ENCODE data around the gene THSD7A. TPM values are rescaled to one million over a fixed set of nuclear protein-coding genes. Genes with fewer than 3 reads are reported as not detected.

The THSD7A gene
- total and polyA plus RNA-seq, 9 of the 15 experiments (the other 6 are each of a cell fraction or from before 2014, with no cell fraction given) = 0.01 to 0.02 TPM; not detected in 7

DNA sequence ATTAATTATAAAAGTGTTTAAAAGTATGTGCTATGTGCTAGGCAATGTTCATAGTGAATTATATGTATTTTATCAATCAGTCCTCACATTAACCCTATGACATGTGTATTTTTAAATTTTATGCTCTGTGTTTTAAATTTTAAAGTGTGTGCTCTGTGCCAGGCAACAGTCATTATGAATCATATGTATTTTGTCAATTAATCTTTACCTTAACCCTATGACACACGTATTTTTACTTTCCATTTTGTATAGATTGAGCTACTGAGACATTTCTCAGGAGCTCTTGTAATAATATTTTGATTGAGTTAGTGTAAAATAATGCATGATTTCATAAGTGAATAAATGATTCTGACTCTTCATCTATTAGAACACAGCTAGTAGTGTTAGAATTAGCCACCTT, 117.8 kb downstream of the THSD7A start (continued):
- TF ChIP-seq HEY1 (CRISPR knock-in tag; IDR thresholded peaks at IDR 0.05; ENCODE audit: borderline replicate concordance) = no peak
- TF ChIP-seq U2AF2 (optimal IDR thresholded peaks at IDR 0.05; ENCODE audit: low read depth, low read length) = no peak
- no peak for TF ChIP-seq POLR2B (IDR thresholded peaks at IDR 0.05; ENCODE audit: low read depth, partially characterized antibody)
- no peak for TF ChIP-seq CC2D1A (IDR thresholded peaks at IDR 0.05)
- no peak for TF ChIP-seq TAF1 (IDR thresholded peaks at IDR 0.05; ENCODE audit: control insufficient read depth, extremely low read depth, insufficient read depth, low read length, severe bottlenecking)

DNA sequence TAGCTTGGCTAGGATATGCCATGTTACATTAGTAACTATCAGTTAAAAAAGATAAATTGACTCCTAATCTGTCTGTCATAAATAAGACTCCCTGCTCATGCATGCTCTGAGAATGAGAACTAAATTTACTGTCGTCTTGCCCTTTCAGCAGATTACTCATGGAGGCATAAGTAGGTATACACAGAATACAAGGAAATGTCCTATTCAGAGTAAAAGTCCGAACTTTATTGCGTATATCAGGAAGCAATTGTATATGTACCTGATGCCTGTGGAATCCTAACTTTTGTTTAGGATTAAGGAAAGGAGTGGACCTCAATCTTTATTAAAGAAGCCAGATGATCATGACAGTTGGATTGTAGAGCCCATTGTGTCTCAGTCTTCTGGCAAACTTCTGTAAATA, 118.6 kb downstream of the THSD7A start:
- no peak overlapping the region for H3K4me3 ChIP-seq
- intact Hi-C loops (cut with micrococcal nuclease) = no loop called here
- CTCF ChIA-PET (ENCODE audit: low intra/inter-chr PET ratio) = no interaction called here
- H3K4me1 ChIP-seq (replicated peaks in 1 of 2; ENCODE audit: control insufficient read depth in 2 of 2, insufficient read depth in 2 of 2, low read length in 2 of 2) = no peaks in the 10 kb centered on the region
- TF ChIP-seq RBM34 (IDR thresholded peaks at IDR 0.05; ENCODE audit: borderline replicate concordance, insufficient read depth, low read length) (no peak), NR2C2 (CRISPR knock-in tag; IDR thresholded peaks at IDR 0.05) (no peak), NR2C2 (tag; IDR thresholded peaks at IDR 0.05) (no peak), POLR2A (conservative IDR thresholded peaks at IDR 0.05) (no peak), NFXL1 (CRISPR knock-in tag; IDR thresholded peaks at IDR 0.05) (no peak), ZEB2 (IDR thresholded peaks at IDR 0.05) (no peak), GATAD2B (IDR thresholded peaks at IDR 0.05; ENCODE audit: borderline replicate concordance) (no peak), ESRRA (IDR thresholded peaks at IDR 0.05; ENCODE audit: borderline replicate concordance, low read depth) (no peak), YBX1 (IDR thresholded peaks at IDR 0.05) (no peak), TEAD4 (IDR thresholded peaks at IDR 0.05; ENCODE audit: low read length) (no peak), TEAD4 (CRISPR knock-in tag; IDR thresholded peaks at IDR 0.05; ENCODE audit: borderline replicate concordance) (no peak), KLF13 (tag; IDR thresholded peaks at IDR 0.05; ENCODE audit: borderline replicate concordance, low read depth) (no peak), FOXK1 (CRISPR knock-in tag; IDR thresholded peaks at IDR 0.05; ENCODE audit: borderline replicate concordance) (no peak), MTA2 (IDR thresholded peaks at IDR 0.05; ENCODE audit: low read depth) (no peak), RUNX1 (IDR thresholded peaks at IDR 0.05; ENCODE audit: low read depth) (no peak), NR2F6 (CRISPR knock-in tag; IDR thresholded peaks at IDR 0.05) (no peak), TAF9B (IDR thresholded peaks at IDR 0.05; ENCODE audit: partially characterized antibody) (no peak)
- TF ChIP-seq, protein P1, sequence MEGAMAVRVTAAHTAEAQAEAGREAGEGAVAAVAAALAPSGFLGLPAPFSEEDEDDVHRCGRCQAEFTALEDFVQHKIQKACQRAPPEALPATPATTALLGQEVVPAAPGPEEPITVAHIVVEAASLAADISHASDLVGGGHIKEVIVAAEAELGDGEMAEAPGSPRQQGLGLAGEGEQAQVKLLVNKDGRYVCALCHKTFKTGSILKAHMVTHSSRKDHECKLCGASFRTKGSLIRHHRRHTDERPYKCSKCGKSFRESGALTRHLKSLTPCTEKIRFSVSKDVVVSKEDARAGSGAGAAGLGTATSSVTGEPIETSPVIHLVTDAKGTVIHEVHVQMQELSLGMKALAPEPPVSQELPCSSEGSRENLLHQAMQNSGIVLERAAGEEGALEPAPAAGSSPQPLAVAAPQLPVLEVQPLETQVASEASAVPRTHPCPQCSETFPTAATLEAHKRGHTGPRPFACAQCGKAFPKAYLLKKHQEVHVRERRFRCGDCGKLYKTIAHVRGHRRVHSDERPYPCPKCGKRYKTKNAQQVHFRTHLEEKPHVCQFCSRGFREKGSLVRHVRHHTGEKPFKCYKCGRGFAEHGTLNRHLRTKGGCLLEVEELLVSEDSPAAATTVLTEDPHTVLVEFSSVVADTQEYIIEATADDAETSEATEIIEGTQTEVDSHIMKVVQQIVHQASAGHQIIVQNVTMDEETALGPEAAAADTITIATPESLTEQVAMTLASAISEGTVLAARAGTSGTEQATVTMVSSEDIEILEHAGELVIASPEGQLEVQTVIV (CRISPR knock-in tag; IDR thresholded peaks at IDR 0.05; ENCODE audit: borderline replicate concordance) = no peak
- TF ChIP-seq, protein P2, sequence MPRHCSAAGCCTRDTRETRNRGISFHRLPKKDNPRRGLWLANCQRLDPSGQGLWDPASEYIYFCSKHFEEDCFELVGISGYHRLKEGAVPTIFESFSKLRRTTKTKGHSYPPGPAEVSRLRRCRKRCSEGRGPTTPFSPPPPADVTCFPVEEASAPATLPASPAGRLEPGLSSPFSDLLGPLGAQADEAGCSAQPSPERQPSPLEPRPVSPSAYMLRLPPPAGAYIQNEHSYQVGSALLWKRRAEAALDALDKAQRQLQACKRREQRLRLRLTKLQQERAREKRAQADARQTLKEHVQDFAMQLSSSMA (CRISPR knock-in tag; IDR thresholded peaks at IDR 0.05) = no peak
- 3% methylated on average over 3 of the region's 3 CpGs for WGBS (ENCODE audit: insufficient coverage, low coverage, missing lambda C conversion rate)
- H4K20me1 ChIP-seq (replicated peaks; ENCODE audit: control insufficient read depth, insufficient read depth, low read length) = no peaks in the 10 kb centered on the region
- ATAC-seq (no peak), DNase-seq (ENCODE audit: extremely low read depth in 1 of 4, low spot score in 3 of 4) (no peak), FAIRE-seq (no peak)
- no peaks in the 10 kb centered on the region for H3K9me1 ChIP-seq (ENCODE audit: control insufficient read depth, insufficient read depth, low read length)
- no TSS peak for BruUV-seq (replicated peaks)
- no peak overlapping the region for H3K4me2 ChIP-seq (ENCODE audit: insufficient read depth, low read length)
- POLR2A ChIA-PET = no interaction called here
- H3K9me3 ChIP-seq (replicated peaks; ENCODE audit: control insufficient read depth, insufficient read depth, low read depth, low read length) = no peaks in the 10 kb centered on the region; the same call in 1 of the 2 replicates
- H2AFZ ChIP-seq (ENCODE audit: low read depth, low read length) = no peak overlapping the region
- H3K9ac ChIP-seq (ENCODE audit: insufficient read depth in 1 of 2, low read depth in 2 of 2, low read length in 2 of 2) = no peak overlapping the region
- H3K79me2 ChIP-seq (ENCODE audit: control insufficient read depth, insufficient read depth, low read length) = no peaks in the 10 kb centered on the region
- no peaks in the 10 kb centered on the region for H3K27me3 ChIP-seq (ENCODE audit: control insufficient read depth in 2 of 2, insufficient read depth in 2 of 2, low read length in 2 of 2)
- H3K27ac ChIP-seq (ENCODE audit: extremely low read depth, low read depth, low read length) = no peak overlapping the region
- in situ Hi-C loops (cut with MboI) = no loop called here
- H3K36me3 ChIP-seq (ENCODE audit: control insufficient read depth, insufficient read depth, low read length) = no peaks in the 10 kb centered on the region
